HG03135 (cell line): ENCODE results near the gene QRICH2.
"Not testable (repeated sequence)": the region's sequence is repeated elsewhere in the genome, so short reads cannot be mapped to it uniquely, and the experiment has no call there.

Experiments
- ATAC-seq: cut with Tn5 transposase; IDR thresholded peaks from one replicate; pipeline ENCODE4 v1.9.1; 2021; ENCODE audit warnings: mild to moderate bottlenecking, moderate library complexity; ENCODE audit not compliant: unreplicated experiment

Gene QRICH2

DNA sequence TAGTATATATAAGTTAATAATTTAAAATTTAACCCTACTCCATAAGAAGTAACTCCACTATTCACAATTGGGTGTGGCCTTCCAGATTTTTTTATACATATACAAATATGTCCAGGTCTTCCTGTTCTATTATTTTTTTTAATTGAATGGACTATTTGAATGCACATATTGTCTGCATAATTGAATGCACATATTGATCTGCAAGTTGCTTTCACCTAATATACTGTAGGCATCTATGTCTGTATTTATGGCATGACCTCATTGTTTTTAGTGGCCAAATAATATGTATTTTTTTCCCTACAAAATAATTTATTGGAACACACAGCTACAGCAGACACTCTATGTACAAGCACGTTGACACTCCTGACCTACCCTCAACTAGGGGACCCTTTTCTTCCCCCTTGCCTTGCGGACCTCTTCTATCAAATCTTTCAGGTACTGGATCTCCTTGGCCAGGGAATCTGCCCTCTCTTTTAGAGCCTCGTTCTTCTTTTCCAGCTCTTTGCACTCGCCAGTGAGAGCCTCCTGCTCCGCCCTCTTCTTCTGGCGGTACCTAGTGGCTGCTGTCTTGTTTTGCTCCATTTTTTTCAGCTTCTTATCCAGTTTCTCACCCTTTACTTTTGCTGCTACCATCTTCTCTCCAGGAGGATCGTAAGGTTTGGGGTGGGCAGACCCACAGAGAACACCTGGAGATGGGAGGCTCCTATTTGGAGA is 82.5 kb downstream of the QRICH2 start:
- not testable (repeated sequence) for ATAC-seq
